ENCODE measurements around the gene MAP2K5.

The MAP2K5 gene

GRCh38 chr15:67794832-67795574, 252.5 kb downstream of the MAP2K5 start:
- no peak for DNase-seq (ENCODE audit: low read depth)

GRCh38 chr15:67796196-67797127, 254.0 kb downstream of the MAP2K5 start:
- TF ChIP-seq CTCF (IDR thresholded peaks at IDR 0.05; ENCODE audit: low read length, missing control alignments): no peak
- H3K4me3 ChIP-seq (replicated peaks; ENCODE audit: low read depth, low read length): no peak overlapping the region
- peak; percentile 33 for DNase-seq (ENCODE audit: low read depth)

More at GRCh38 chr15:67794832-67795574, 252.5 kb downstream of the MAP2K5 start:
- no peak for TF ChIP-seq CTCF (IDR thresholded peaks at IDR 0.05; ENCODE audit: low read length, missing control alignments)
- no peak overlapping the region for H3K4me3 ChIP-seq (replicated peaks; ENCODE audit: low read depth, low read length)

- no peak overlapping the region for H3K4me3 ChIP-seq (replicated peaks; ENCODE audit: low read depth, low read length)
- TF ChIP-seq CTCF (IDR thresholded peaks at IDR 0.05; ENCODE audit: low read length, missing control alignments): no peak
- no peak for DNase-seq (ENCODE audit: low read depth)
Measured at GRCh38 chr15:67799801-67800205, 257.3 kb downstream of the MAP2K5 start.

- no peak for DNase-seq (ENCODE audit: low read depth)
- no peak for TF ChIP-seq CTCF (IDR thresholded peaks at IDR 0.05; ENCODE audit: low read length, missing control alignments)
- H3K4me3 ChIP-seq (replicated peaks; ENCODE audit: low read depth, low read length): no peak overlapping the region
Measured at GRCh38 chr15:67801142-67801541, 258.6 kb downstream of the MAP2K5 start.

GRCh38 chr15:67801926-67802914, 259.7 kb downstream of the MAP2K5 start:
- no peak for TF ChIP-seq CTCF (IDR thresholded peaks at IDR 0.05; ENCODE audit: low read length, missing control alignments)

GRCh38 chr15:67803299-67803698, 260.8 kb downstream of the MAP2K5 start:
- no peak for TF ChIP-seq CTCF (IDR thresholded peaks at IDR 0.05; ENCODE audit: low read length, missing control alignments)
- H3K4me3 ChIP-seq (replicated peaks; ENCODE audit: low read depth, low read length): no peak overlapping the region
- DNase-seq (ENCODE audit: low read depth): no peak

More at GRCh38 chr15:67801926-67802914, 259.7 kb downstream of the MAP2K5 start:
- no peak for DNase-seq (ENCODE audit: low read depth)
- H3K4me3 ChIP-seq (replicated peaks; ENCODE audit: low read depth, low read length): no peak overlapping the region
